HG02970 (cell line): ENCODE data around the gene LENG8.
"Not testable (repeated sequence)": the region's sequence is repeated elsewhere in the genome, so short reads cannot be mapped to it uniquely, and the experiment has no call there.

Experiments
- ATAC-seq: cut with Tn5 transposase; IDR thresholded peaks from one replicate; pipeline ENCODE4 v1.9.1; 2021; ENCODE audit warnings: mild to moderate bottlenecking, moderate library complexity, moderate number of reproducible peaks; ENCODE audit not compliant: unreplicated experiment, low FRiP score

Gene LENG8

GRCh38 chr19:54475706-54476105, 26.7 kb downstream of the LENG8 start:
- no peak for ATAC-seq

- ATAC-seq, result no peak
Observed at GRCh38 chr19:54477650-54478049, 28.7 kb downstream of the LENG8 start.

GRCh38 chr19:54478677-54479266, 29.8 kb downstream of the LENG8 start:
- ATAC-seq, result no peak

GRCh38 chr19:54480051-54480450, 31.1 kb downstream of the LENG8 start:
- ATAC-seq, result no peak

GRCh38 chr19:54481326-54481930, 32.4 kb downstream of the LENG8 start:
- ATAC-seq, result no peak

- ATAC-seq, result no peak
Observed at GRCh38 chr19:54482889-54483288, 33.9 kb downstream of the LENG8 start.

GRCh38 chr19:54484451-54484850, 35.5 kb downstream of the LENG8 start:
- no peak for ATAC-seq

GRCh38 chr19:54485851-54486250, 36.9 kb downstream of the LENG8 start:
- ATAC-seq, result no peak

GRCh38 chr19:54489341-54489740, 40.3 kb downstream of the LENG8 start:
- no peak for ATAC-seq

GRCh38 chr19:54489766-54490165, 40.8 kb downstream of the LENG8 start:
- ATAC-seq, result no peak

GRCh38 chr19:54492568-54492967, 43.6 kb downstream of the LENG8 start:
- ATAC-seq, result no peak

GRCh38 chr19:54493056-54493455, 44.1 kb downstream of the LENG8 start:
- ATAC-seq, result not testable (repeated sequence)

GRCh38 chr19:54493967-54494585, 45.1 kb downstream of the LENG8 start:
- no peak for ATAC-seq

- ATAC-seq, result not testable (repeated sequence)
Observed at GRCh38 chr19:54495284-54495683, 46.3 kb downstream of the LENG8 start.

- ATAC-seq, result not testable (repeated sequence)
Observed at GRCh38 chr19:54497747-54498450, 48.9 kb downstream of the LENG8 start.

- ATAC-seq, result not testable (repeated sequence)
Observed at GRCh38 chr19:54498451-54498772, 49.4 kb downstream of the LENG8 start.

GRCh38 chr19:54502518-54503048, 53.6 kb downstream of the LENG8 start, which contains the start of gene LAIR2:
LAIR2 (plus strand) TSS chr19:54502831; CDS start chr19:54502919, 88 bp downstream.
- no peak for ATAC-seq

- not testable (repeated sequence) for ATAC-seq
Observed at GRCh38 chr19:54505542-54505941, 56.5 kb downstream of the LENG8 start.

- no peak for ATAC-seq
Observed at GRCh38 chr19:54506079-54506478, 57.1 kb downstream of the LENG8 start.

GRCh38 chr19:54507038-54507717, 58.2 kb downstream of the LENG8 start:
- ATAC-seq, result not testable (repeated sequence)

- ATAC-seq, result no peak
Observed at GRCh38 chr19:54507824-54508223, 58.8 kb downstream of the LENG8 start.
